ENCODE data around the gene OLIG1.

The OLIG1 gene

DNA sequence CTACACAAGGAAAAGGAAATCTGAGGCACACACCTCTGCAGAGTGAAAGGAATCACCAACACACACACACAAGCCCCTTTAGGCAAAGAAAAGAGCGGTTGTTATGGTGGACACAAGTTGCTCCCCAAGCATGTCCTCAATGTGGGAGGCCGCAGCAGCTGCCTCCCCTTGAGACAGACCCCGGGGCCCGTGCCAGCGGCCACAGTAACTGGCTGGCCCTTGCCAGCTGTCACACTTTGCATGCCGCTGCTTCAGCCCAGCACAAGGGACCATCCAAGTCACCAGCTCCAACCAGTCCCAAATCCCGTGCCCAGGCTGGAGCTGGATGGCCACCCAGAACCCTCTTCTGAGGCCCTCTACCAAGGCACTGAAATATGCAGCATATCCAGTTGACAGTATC lies 2.9 kb upstream of the OLIG1 start:
- TF ChIP-seq, protein P1, sequence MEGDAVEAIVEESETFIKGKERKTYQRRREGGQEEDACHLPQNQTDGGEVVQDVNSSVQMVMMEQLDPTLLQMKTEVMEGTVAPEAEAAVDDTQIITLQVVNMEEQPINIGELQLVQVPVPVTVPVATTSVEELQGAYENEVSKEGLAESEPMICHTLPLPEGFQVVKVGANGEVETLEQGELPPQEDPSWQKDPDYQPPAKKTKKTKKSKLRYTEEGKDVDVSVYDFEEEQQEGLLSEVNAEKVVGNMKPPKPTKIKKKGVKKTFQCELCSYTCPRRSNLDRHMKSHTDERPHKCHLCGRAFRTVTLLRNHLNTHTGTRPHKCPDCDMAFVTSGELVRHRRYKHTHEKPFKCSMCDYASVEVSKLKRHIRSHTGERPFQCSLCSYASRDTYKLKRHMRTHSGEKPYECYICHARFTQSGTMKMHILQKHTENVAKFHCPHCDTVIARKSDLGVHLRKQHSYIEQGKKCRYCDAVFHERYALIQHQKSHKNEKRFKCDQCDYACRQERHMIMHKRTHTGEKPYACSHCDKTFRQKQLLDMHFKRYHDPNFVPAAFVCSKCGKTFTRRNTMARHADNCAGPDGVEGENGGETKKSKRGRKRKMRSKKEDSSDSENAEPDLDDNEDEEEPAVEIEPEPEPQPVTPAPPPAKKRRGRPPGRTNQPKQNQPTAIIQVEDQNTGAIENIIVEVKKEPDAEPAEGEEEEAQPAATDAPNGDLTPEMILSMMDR (IDR thresholded peaks at IDR 0.05; ENCODE audit: low read depth, low read length, missing control alignments), result no peak
- H3K27me3 ChIP-seq (replicated peaks), result peaks cover 87% of the 10 kb centered on the region

DNA sequence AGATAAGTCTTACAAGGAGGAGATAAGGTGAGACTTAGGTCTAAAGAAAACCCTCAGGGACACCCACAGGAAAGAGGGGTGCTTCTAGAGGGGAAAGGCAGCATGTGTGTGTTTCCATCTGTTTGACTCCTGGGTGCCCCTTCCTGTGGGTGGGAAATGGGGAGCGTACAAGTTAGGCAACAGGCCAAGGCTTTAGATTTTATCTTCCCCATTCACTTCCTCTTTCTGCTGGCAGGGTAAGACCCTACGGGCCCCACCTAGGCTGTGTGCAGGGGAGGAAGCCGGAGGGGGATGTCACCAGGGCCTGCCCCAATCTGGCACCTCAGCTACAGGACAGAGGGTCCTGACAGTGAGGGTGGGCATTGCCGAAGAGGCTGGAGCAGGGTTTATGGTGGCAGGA lies 2.5 kb upstream of the OLIG1 start:
- DNase-seq, result no peak
- in situ Hi-C loops (cut with HindIII; ENCODE audit: low pct_ligation_motif_present, low sequenced_read_pairs), result no loop called here
- H3K36me3 ChIP-seq (replicated peaks), result no peaks in the 10 kb centered on the region
- H3K27me3 ChIP-seq (replicated peaks), result peaks cover 90% of the 10 kb centered on the region
- H3K27ac ChIP-seq, result no peak overlapping the region
- TF ChIP-seq, protein P1 (IDR thresholded peaks at IDR 0.05; ENCODE audit: low read depth, low read length, missing control alignments), result no peak
- no peak overlapping the region for H3K4me3 ChIP-seq (ENCODE audit: low read depth, low read length)

More for the DNA sequence above, 2.9 kb upstream of the OLIG1 start:
- H3K27ac ChIP-seq, result no peak overlapping the region
- no peak for DNase-seq
- H3K4me3 ChIP-seq (ENCODE audit: low read depth, low read length), result no peak overlapping the region
- in situ Hi-C loops (cut with HindIII; ENCODE audit: low pct_ligation_motif_present, low sequenced_read_pairs), result no loop called here
- H3K36me3 ChIP-seq (replicated peaks), result no peaks in the 10 kb centered on the region

DNA sequence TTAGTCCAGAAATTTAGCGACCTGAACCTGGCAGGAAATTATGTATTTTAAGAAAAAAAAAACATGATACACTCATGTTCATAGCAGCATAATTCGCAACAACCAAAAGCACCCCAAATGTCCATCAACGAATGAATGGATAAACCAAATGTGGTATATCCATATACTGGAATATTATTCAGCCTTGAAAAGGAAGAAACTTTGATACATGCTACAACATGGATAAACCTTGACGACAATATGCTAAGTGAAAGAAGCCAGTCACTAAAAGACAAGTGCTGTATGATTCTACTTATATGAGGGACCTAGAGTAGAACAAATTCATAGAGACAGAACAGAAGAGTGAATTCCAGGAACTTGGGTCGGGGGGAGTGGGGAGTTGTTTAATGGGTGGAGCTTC lies 698 bp upstream of the OLIG1 start:
- Histone ChIP-seq H3K36me3 (replicated peaks) (no peaks in the 10 kb centered on the region), H3K27me3 (replicated peaks) (peaks cover 93% of the 10 kb centered on the region), H3K27ac (no peak overlapping the region), H3K4me3 (ENCODE audit: low read depth, low read length) (no peak overlapping the region)
- in situ Hi-C loops (cut with HindIII; ENCODE audit: low pct_ligation_motif_present, low sequenced_read_pairs), result no loop called here
- TF ChIP-seq, protein P1 (IDR thresholded peaks at IDR 0.05; ENCODE audit: low read depth, low read length, missing control alignments), result no peak
- no peak for DNase-seq

DNA sequence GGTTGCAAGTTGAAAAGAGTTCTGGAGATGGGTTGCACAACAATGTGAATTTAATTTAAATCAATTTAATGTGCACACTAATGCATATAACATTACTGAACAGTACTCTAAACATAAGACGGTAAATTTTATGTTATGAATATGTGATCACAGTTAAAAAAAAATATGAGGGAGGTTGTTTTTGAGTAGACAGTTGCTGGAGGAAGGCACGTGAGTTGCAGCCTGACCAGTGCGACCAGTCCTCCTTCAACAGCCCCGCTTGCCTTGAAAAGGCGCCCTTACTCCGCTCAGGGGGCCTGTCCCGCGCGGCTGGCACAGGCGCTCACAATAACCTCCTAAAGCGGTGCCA lies 322 bp upstream of the OLIG1 start:
- peaks cover 93% of the 10 kb centered on the region for H3K27me3 ChIP-seq (replicated peaks)
- in situ Hi-C loops (cut with HindIII; ENCODE audit: low pct_ligation_motif_present, low sequenced_read_pairs), result no loop called here
- H3K4me3 ChIP-seq (ENCODE audit: low read depth, low read length), result no peak overlapping the region

DNA sequence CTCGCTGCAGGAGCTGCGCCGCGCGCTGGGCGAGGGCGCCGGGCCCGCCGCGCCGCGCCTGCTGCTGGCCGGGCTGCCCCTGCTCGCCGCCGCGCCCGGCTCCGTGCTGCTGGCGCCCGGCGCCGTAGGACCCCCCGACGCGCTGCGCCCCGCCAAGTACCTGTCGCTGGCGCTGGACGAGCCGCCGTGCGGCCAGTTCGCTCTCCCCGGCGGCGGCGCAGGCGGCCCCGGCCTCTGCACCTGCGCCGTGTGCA lies 730 bp downstream of the OLIG1 start:
- Histone ChIP-seq H3K27ac (no peak overlapping the region), H3K27me3 (replicated peaks) (peaks cover 92% of the 10 kb centered on the region), H3K4me3 (ENCODE audit: low read depth, low read length) (no peak overlapping the region), H3K36me3 (replicated peaks) (no peaks in the 10 kb centered on the region)
- TF ChIP-seq, protein P1 (IDR thresholded peaks at IDR 0.05; ENCODE audit: low read depth, low read length, missing control alignments), result no peak
- in situ Hi-C loops (cut with HindIII; ENCODE audit: low pct_ligation_motif_present, low sequenced_read_pairs), result no loop called here
- no peak for DNase-seq

More for the DNA sequence above, 322 bp upstream of the OLIG1 start:
- TF ChIP-seq, protein P1 (IDR thresholded peaks at IDR 0.05; ENCODE audit: low read depth, low read length, missing control alignments), result no peak
- Histone ChIP-seq H3K27ac (no peak overlapping the region), H3K36me3 (replicated peaks) (no peaks in the 10 kb centered on the region)
- no peak for DNase-seq

DNA sequence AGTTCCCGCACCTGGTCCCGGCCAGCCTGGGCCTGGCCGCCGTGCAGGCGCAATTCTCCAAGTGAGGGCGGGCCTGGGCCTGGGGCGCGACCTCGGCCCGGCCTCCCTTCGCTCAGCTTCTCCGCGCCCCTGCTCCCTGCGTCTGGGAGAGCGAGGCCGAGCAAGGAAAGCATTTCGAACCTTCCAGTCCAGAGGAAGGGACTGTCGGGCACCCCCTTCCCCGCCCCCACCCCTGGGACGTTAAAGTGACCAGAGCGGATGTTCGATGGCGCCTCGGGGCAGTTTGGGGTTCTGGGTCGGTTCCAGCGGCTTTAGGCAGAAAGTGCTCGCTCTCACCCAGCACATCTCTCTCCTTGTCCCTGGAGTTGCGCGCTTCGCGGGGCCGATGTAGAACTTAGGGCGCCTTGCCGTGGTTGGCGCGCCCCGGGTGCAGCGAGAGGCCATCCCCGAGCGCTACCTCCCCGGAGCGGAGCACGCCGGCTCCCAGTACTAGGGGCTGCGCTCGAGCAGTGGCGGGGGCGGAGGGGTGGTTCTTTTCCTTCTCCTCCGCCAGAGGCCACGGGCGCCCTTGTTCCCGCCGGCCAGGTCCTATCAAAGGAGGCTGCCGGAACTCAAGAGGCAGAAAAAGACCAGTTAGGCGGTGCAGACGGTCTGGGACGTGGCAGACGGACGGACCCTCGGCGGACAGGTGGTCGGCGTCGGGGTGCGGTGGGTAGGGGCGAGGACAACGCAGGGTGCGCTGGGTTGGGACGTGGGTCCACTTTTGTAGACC lies 1.2 kb downstream of the OLIG1 start:
- H3K4me3 ChIP-seq (ENCODE audit: low read depth, low read length), result no peak overlapping the region
- no peak for DNase-seq
- no peaks in the 10 kb centered on the region for H3K36me3 ChIP-seq (replicated peaks)
- TF ChIP-seq, protein P1 (IDR thresholded peaks at IDR 0.05; ENCODE audit: low read depth, low read length, missing control alignments), result no peak
- peaks cover 93% of the 10 kb centered on the region for H3K27me3 ChIP-seq (replicated peaks)
- no peak overlapping the region for H3K27ac ChIP-seq
- in situ Hi-C loops (cut with HindIII; ENCODE audit: low pct_ligation_motif_present, low sequenced_read_pairs), result no loop called here

Data from brain microvascular endothelial cell (primary cell).